PFSK-1 (cell line): Measurements from ENCODE around the gene INTS6.

Experiments used
- FOXP2 ChIP-seq: optimal IDR thresholded peaks from 2 replicates; pipeline ENCODE3; 2011; ENCODE audit warnings: borderline replicate concordance, control low read depth, inconsistent platforms; ENCODE audit not compliant: insufficient read depth; ENCODE audit errors: extremely low read length, extremely low read depth
- POLR2AphosphoS5 ChIP-seq: IDR thresholded peaks from 2 replicates; pipeline ENCODE4 v1.6.1; 2012; ENCODE audit warnings: low read depth, mild to moderate bottlenecking, control low read depth, low read length, moderate library complexity
- REST ChIP-seq, 2 experiments: IDR thresholded peaks; 2 replicates each; pipeline versions ENCODE4 v1.6.1 to v1.8.0; 2011 to 2012; ENCODE audit warnings: low read depth in 2 of 2, low read length in 2 of 2, control low read depth in 1 of 2, inconsistent platforms in 1 of 2, mild to moderate bottlenecking in 1 of 2, moderate library complexity in 1 of 2; ENCODE audit not compliant: insufficient read depth in 1 of 2
- SIN3A ChIP-seq: IDR thresholded peaks from 2 replicates; pipeline ENCODE4 v1.6.1; 2012; ENCODE audit warnings: mild to moderate bottlenecking, low read length, moderate library complexity, borderline replicate concordance; ENCODE audit not compliant: insufficient read depth
- TAF1 ChIP-seq: IDR thresholded peaks from 2 replicates; pipeline ENCODE4 v1.6.1; 2012; ENCODE audit warnings: low read length, control low read depth, borderline replicate concordance; ENCODE audit not compliant: insufficient read depth

INTS6 gene

GRCh38 chr13:51451467-51452360 is 1.1 kb downstream of the INTS6 start:
- TF ChIP-seq TAF1, result 0 out of 2 replicates have a peak, but pooled peaks have one; percentile 25
- TF ChIP-seq FOXP2, result no peak
- TF ChIP-seq POLR2AphosphoS5, result no peak
- no peak for TF ChIP-seq SIN3A
- TF ChIP-seq REST (IDR thresholded peaks at IDR 0.05; ENCODE audit: insufficient read depth in 1 of 2, low read depth in 2 of 2, low read length in 2 of 2), result no peak

DNA sequence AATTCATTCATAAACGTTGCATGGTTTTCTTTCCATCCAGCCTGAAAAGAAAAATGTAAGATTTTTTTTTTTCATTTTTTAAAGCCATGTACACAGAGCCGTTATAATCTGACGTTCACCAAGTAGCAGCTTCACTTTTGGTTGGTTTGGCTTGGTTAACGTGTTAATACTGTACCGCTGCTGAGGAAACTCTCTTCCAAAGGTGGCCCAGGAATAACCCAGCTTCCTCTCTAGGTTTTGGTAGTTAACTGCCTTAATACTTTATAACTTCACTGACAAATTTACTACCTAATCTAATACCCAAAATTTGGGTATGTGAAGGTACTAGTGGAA is 1.7 kb downstream of the INTS6 start:
- no peak for TF ChIP-seq REST (IDR thresholded peaks at IDR 0.05; ENCODE audit: insufficient read depth in 1 of 2, low read depth in 2 of 2, low read length in 2 of 2)
- TF ChIP-seq SIN3A, result no peak
- TF ChIP-seq TAF1, result no peak
- TF ChIP-seq FOXP2, result no peak
- no peak for TF ChIP-seq POLR2AphosphoS5

- TF ChIP-seq POLR2AphosphoS5 (no peak), REST (IDR thresholded peaks at IDR 0.05; ENCODE audit: insufficient read depth in 1 of 2, low read depth in 2 of 2, low read length in 2 of 2) (no peak), TAF1 (no peak), FOXP2 (no peak), SIN3A (no peak)
These were observed 3.8 kb downstream of the INTS6 start for GRCh38 chr13:51449018-51449417.

GRCh38 chr13:51444922-51445321 is 7.9 kb downstream of the INTS6 start:
- TF ChIP-seq FOXP2 (no peak), SIN3A (no peak), POLR2AphosphoS5 (no peak), TAF1 (no peak), REST (IDR thresholded peaks at IDR 0.05; ENCODE audit: insufficient read depth in 1 of 2, low read depth in 2 of 2, low read length in 2 of 2) (no peak)

GRCh38 chr13:51440381-51440780 is 12.5 kb downstream of the INTS6 start:
- TF ChIP-seq REST (IDR thresholded peaks at IDR 0.05; ENCODE audit: insufficient read depth in 1 of 2, low read depth in 2 of 2, low read length in 2 of 2) (no peak), FOXP2 (no peak), SIN3A (no peak), POLR2AphosphoS5 (no peak), TAF1 (no peak)
